Vagina (tissue), 2 donors: ENCODE results near the gene SLC25A47. TPM values are rescaled to one million over a fixed set of nuclear protein-coding genes. Genes with fewer than 3 reads are reported as not detected.

Experiments used
- DNase-seq, 2 donors: peaks; one replicate each; pipeline ENCODE4 v3.0.0-alpha.2; 2017; ENCODE audit errors: extremely low spot score in 2 of 2
- H3K27ac ChIP-seq: fragments of 200-600 bp; sonication (generic); one replicate; pipeline ENCODE4 v1.5.1; 2019
- H3K27me3 ChIP-seq: fragments of 200-600 bp; sonication (generic); one replicate; pipeline ENCODE4 v1.5.1; 2019
- H3K36me3 ChIP-seq, 2 donors: fragments of 200-600 bp; sonication (generic); one replicate each; pipeline ENCODE4 v1.5.1; 2017 to 2019
- H3K4me1 ChIP-seq: fragments of 200-600 bp; sonication (generic); one replicate; pipeline ENCODE4 v1.5.1; 2019
- H3K4me3 ChIP-seq, 2 donors: fragments of 200-600 bp; sonication (generic); 1 replicate in 1 of 2; 2 replicates in 1 of 2; pipeline ENCODE4 v1.5.1; 2016 to 2019
- H3K9me3 ChIP-seq: fragments of 200-600 bp; sonication (generic); one replicate; pipeline ENCODE4 v1.5.1; 2019
- POLR2A ChIP-seq, 2 donors: fragments of 450-650 bp; IDR thresholded peaks; one replicate each; pipeline ENCODE4 v1.6.1; 2017; ENCODE audit warnings: antibody characterized with exemption in 2 of 2, mild to moderate bottlenecking in 2 of 2, moderate library complexity in 2 of 2
- POLR2AphosphoS5 ChIP-seq, 2 donors: sonication (generic); formaldehyde crosslinking; IDR thresholded peaks; one replicate each; pipeline ENCODE4 v1.9.0; 2017; ENCODE audit warnings: antibody characterized with exemption in 2 of 2, mild to moderate bottlenecking in 2 of 2, low read depth in 1 of 2; ENCODE audit not compliant: insufficient read depth in 1 of 2
- intact Hi-C: fragments of 100-400 bp; cut with DNase I; formaldehyde crosslinking; loops from one replicate; pipeline ENCODE4 v1.15.1; 2023
- total RNA-seq: library from RNA; depleted of rRNA; stranded (reverse); fragments of >200 nt; gene quantifications from one replicate; pipeline ENCODE4 v1.2.3, GENCODE V29; 2016
- TF ChIP-seq, protein P1 (sequence below), 3 experiments: fragments of 450-650 bp in 2 of 3; fragments of 200-600 bp in 1 of 3; sonication (generic) in 1 of 3; IDR thresholded peaks; one replicate each; pipeline ENCODE4 v1.5.1; 2017 to 2019; ENCODE audit warnings: antibody characterized with exemption in 3 of 3, mild to moderate bottlenecking in 2 of 3, moderate library complexity in 2 of 3

Gene SLC25A47
- total RNA-seq, 1 donor from 2014 or later: not detected

DNA sequence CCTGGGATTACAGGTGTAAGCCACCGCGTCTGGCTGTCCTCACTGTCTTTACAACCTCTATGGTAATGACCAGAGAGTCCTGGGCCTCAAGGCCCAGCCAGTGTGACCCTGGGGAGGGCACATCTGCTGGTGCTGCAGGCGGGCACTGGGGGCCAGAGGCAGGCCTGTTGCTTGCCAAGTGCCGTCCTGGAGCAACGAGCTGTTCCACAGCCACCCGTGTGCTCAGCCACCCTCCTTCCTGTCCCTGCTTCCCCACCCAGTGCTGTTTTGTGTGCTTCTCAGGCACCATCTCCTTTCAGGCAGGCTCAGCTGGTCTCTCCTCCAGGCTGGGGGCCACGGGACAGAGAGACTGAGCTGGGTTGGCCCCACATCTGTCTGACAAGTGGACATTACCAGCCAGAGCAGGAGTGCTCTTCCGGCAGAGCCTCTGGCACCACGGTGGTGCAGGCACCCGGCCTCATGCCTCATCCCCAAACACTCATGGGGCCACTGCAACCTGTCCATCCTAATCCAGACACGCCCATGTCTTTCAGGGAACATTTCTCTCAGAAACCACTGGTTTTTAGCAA lies 9.0 kb downstream of the SLC25A47 start:
- H3K27me3 ChIP-seq: no peaks in the 10 kb centered on the region
- H3K9me3 ChIP-seq: no peaks in the 10 kb centered on the region
- intact Hi-C loops: no loop called here
- DNase-seq: no peak
- no peak overlapping the region for H3K27ac ChIP-seq
- H3K4me1 ChIP-seq: no peaks in the 10 kb centered on the region
- TF ChIP-seq, protein P1, sequence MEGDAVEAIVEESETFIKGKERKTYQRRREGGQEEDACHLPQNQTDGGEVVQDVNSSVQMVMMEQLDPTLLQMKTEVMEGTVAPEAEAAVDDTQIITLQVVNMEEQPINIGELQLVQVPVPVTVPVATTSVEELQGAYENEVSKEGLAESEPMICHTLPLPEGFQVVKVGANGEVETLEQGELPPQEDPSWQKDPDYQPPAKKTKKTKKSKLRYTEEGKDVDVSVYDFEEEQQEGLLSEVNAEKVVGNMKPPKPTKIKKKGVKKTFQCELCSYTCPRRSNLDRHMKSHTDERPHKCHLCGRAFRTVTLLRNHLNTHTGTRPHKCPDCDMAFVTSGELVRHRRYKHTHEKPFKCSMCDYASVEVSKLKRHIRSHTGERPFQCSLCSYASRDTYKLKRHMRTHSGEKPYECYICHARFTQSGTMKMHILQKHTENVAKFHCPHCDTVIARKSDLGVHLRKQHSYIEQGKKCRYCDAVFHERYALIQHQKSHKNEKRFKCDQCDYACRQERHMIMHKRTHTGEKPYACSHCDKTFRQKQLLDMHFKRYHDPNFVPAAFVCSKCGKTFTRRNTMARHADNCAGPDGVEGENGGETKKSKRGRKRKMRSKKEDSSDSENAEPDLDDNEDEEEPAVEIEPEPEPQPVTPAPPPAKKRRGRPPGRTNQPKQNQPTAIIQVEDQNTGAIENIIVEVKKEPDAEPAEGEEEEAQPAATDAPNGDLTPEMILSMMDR (IDR thresholded peaks at IDR 0.05): no peak
- TF ChIP-seq POLR2A (IDR thresholded peaks at IDR 0.05) (no peak), POLR2AphosphoS5 (IDR thresholded peaks at IDR 0.05; ENCODE audit: insufficient read depth in 1 of 2, low read depth in 1 of 2) (no peak)
- no peak overlapping the region for H3K4me3 ChIP-seq
- peaks cover 0 to 13% of the 10 kb centered on the region in 2 donors for H3K36me3 ChIP-seq

DNA sequence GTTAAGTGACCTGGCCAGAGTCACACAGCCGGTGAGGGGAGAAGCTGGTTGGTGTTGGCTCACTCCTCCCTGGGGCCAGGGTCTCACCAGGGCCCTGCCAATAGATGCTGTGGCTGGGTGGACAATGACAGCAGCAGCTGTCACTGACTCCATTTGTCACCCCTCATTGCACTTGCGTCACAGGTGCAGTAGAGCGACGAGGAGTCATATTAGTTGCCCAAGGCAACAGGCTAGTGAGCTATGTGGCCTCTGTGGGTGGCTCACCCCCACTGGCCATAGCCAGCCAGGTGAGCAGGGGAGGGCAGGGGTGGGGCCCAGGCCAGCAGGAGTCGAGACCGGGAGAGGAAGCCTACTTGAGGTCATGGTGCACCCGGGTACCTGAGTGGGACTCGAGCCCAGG lies 9.7 kb downstream of the SLC25A47 start:
- DNase-seq: no peak
- H3K4me3 ChIP-seq: no peak overlapping the region
- TF ChIP-seq, protein P1 (IDR thresholded peaks at IDR 0.05): no peak
- TF ChIP-seq POLR2A (IDR thresholded peaks at IDR 0.05): no peak
- no peak for TF ChIP-seq POLR2AphosphoS5 (IDR thresholded peaks at IDR 0.05; ENCODE audit: insufficient read depth in 1 of 2, low read depth in 1 of 2)
- H3K4me1 ChIP-seq: no peaks in the 10 kb centered on the region
- intact Hi-C loops: no loop called here
- H3K36me3 ChIP-seq: peaks cover 0 to 16% of the 10 kb centered on the region in 2 donors
- no peaks in the 10 kb centered on the region for H3K9me3 ChIP-seq
- H3K27me3 ChIP-seq: no peaks in the 10 kb centered on the region
- H3K27ac ChIP-seq: no peak overlapping the region

DNA sequence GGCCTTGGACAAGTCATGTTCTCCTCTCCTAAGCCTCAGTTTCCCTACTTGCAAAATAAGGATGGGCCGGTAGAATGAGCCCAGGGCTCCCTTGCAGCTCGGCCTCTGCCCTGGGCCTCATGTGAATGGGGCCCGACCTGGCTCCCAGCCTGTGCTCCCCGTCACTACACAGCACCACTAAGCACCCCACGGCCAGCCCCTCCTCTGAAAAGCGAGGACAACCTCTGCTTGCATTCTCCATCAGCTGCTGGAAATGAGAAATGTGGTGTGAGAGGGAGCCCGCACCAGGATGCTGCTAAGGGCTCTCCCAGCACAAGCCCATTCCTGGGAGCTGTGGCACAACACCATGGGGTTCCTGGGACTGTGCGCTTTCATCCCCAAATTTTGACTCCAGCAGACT lies 10.2 kb downstream of the SLC25A47 start:
- peaks cover 0 to 16% of the 10 kb centered on the region in 2 donors for H3K36me3 ChIP-seq

DNA sequence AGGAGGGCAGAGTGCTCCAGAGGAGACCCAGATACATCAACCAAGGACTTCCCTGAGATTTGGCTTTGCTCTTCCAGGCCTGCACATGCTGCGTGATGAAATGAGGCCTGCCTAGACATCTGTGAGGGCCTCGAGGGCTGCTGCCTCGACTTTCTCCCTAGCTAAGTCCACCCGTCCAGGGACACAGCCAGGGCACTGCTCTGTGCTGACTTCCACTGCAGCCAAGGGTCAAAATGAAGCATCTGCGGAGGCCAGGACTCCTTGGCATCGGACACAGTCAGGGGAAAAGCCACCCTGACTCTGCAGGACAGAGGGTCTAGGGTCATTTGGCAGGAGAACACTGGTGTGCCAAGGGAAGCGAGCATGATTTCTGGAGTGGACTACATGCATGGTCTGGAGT lies 10.7 kb downstream of the SLC25A47 start:
- Histone ChIP-seq H3K36me3 (peaks cover 0 to 16% of the 10 kb centered on the region in 2 donors), H3K9me3 (no peaks in the 10 kb centered on the region), H3K27ac (no peak overlapping the region), H3K27me3 (no peaks in the 10 kb centered on the region), H3K4me3 (no peak overlapping the region), H3K4me1 (no peaks in the 10 kb centered on the region)
- intact Hi-C loops: no loop called here
- DNase-seq: no peak
- no peak for TF ChIP-seq POLR2A (IDR thresholded peaks at IDR 0.05)
- TF ChIP-seq POLR2AphosphoS5 (IDR thresholded peaks at IDR 0.05; ENCODE audit: insufficient read depth in 1 of 2, low read depth in 1 of 2): no peak
- TF ChIP-seq, protein P1 (IDR thresholded peaks at IDR 0.05): no peak

More for the DNA sequence above, 10.2 kb downstream of the SLC25A47 start:
- Histone ChIP-seq H3K27ac (no peak overlapping the region), H3K4me3 (no peak overlapping the region), H3K27me3 (no peaks in the 10 kb centered on the region), H3K4me1 (no peaks in the 10 kb centered on the region), H3K9me3 (no peaks in the 10 kb centered on the region)
- intact Hi-C loops: no loop called here
- no peak for TF ChIP-seq POLR2A (IDR thresholded peaks at IDR 0.05)
- no peak for TF ChIP-seq POLR2AphosphoS5 (IDR thresholded peaks at IDR 0.05; ENCODE audit: insufficient read depth in 1 of 2, low read depth in 1 of 2)
- TF ChIP-seq, protein P1 (IDR thresholded peaks at IDR 0.05): no peak
- DNase-seq: no peak

DNA sequence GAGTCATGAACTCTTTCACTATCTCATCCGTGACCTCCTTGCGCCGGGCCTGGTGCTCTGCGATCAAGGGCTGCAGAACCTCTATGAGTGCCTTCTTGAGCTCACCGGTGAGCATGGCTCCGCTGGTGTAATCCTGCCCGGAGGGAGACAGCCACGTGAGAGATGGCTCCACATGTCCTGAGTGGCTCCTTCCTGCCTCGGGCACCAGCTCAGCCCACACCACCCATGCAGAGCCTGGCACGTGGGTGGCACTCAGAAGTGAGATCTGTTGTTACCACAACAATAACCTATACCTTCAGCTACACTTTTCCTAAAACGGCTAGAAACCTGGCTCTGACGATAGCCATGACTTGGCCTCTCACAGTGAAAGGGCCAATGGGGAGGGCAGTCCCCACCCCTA lies 11.8 kb downstream of the SLC25A47 start:
- Histone ChIP-seq H3K27ac (no peak overlapping the region), H3K27me3 (no peaks in the 10 kb centered on the region), H3K4me3 (no peak overlapping the region), H3K9me3 (no peaks in the 10 kb centered on the region), H3K36me3 (peaks cover 0 to 16% of the 10 kb centered on the region in 2 donors), H3K4me1 (no peaks in the 10 kb centered on the region)
- TF ChIP-seq POLR2AphosphoS5 (IDR thresholded peaks at IDR 0.05; ENCODE audit: insufficient read depth in 1 of 2, low read depth in 1 of 2): no peak
- TF ChIP-seq POLR2A (IDR thresholded peaks at IDR 0.05): no peak
- TF ChIP-seq, protein P1 (IDR thresholded peaks at IDR 0.05): no peak
- DNase-seq: no peak
- intact Hi-C loops: no loop called here
